Glutamatergic neuron (in vitro differentiated cells): ENCODE measurements around the gene SPATA31A6. TPM values are rescaled to one million over a fixed set of nuclear protein-coding genes. Genes with fewer than 3 reads are reported as not detected.

Experiments
- total RNA-seq: library from RNA; stranded (reverse); fragmentation: NEBNext Ultra II Directional; extraction: Animal tissue kit (Norgen Biotek cat#: 25700); gene quantifications from one replicate; pipeline ENCODE4 v1.2.1, GENCODE V29; 2021; ENCODE audit not compliant: unreplicated experiment

Gene SPATA31A6
- total RNA-seq, 1 donor from 2014 or later: not detected

Other genes with a start within 250 kb of the SPATA31A6 start
- 10.1 TPM for gene CNTNAP3B, start 54.2 kb upstream of the SPATA31A6 start, total RNA-seq